Subcutaneous abdominal adipose tissue (tissue), 5 donors: ENCODE data around the gene JPT1.
"Not testable (repeated sequence)": the region's sequence is repeated elsewhere in the genome, so short reads cannot be mapped to it uniquely, and the experiment has no call there.

ENCODE experiments used
- H3K27ac ChIP-seq: one replicate; pipeline ENCODE4 v1.7.0; 2013; ENCODE audit warnings: low read depth, mild to moderate bottlenecking, inconsistent platforms, low read length, moderate library complexity
- H3K27me3 ChIP-seq, 5 donors: one replicate each; pipeline ENCODE4 v1.7.0; 2013; ENCODE audit warnings: low read length in 5 of 5, inconsistent platforms in 1 of 5; ENCODE audit not compliant: control insufficient read depth in 5 of 5, insufficient read depth in 4 of 5
- H3K36me3 ChIP-seq, 5 donors: one replicate each; pipeline ENCODE4 v1.7.0; 2013; ENCODE audit warnings: low read length in 5 of 5; ENCODE audit not compliant: control insufficient read depth in 5 of 5, insufficient read depth in 5 of 5
- H3K4me1 ChIP-seq, 5 donors: one replicate each; pipeline ENCODE4 v1.7.0; 2013; ENCODE audit warnings: low read length in 5 of 5, mild to moderate bottlenecking in 3 of 5, moderate library complexity in 1 of 5; ENCODE audit not compliant: control insufficient read depth in 5 of 5, insufficient read depth in 5 of 5
- H3K4me3 ChIP-seq, 5 donors: one replicate each; pipeline ENCODE4 v1.7.0; 2013; ENCODE audit warnings: low read length in 5 of 5, low read depth in 1 of 5
- H3K9ac ChIP-seq, 5 donors: one replicate each; pipeline ENCODE4 v1.7.0; 2013; ENCODE audit warnings: low read length in 5 of 5, mild to moderate bottlenecking in 4 of 5, moderate library complexity in 3 of 5
- H3K9me3 ChIP-seq, 5 donors: one replicate each; pipeline ENCODE4 v1.7.0; 2013; ENCODE audit warnings: low read length in 5 of 5; ENCODE audit not compliant: control insufficient read depth in 5 of 5
- donor health status: healthy.
- donor health status: healthy.
- donor health status: healthy.
- donor health status: healthy.
- donor health status: healthy.

Gene JPT1

DNA sequence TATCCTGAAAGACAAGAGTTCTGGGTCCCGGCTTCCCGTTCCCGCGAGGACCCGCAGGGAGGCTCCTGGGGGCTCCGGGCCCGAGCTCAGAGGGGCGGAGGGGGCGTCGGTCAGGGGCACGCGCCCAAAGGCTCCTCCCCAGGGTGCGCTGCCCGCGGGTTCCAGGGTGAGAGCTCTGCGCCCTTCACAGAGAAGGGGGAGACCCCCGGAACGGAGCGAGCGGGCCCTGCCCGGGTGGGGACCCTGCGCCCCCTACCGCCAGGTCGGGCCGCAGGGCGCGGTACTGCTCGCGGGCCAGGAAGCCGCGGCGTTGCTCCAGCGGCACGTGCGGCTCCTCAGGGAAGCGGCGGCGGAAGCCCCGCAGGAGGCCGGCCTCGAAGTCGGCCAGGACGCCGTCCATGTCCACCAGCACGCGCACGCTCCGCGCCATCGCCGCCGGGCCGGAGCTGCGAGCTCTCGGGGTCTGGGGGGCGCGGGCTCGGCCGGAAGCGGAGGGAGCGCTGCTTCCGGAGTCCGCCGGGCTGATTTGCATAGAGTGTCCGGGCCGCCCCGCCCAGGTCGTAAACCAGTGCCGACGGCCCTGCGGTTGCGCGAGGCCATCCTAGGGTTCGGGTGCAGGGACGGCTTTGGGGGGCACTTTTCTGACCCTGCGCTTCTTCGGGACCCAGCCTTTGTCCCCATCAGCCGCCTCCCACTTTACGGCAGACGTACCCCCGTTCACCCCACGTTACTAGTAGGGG, 22.9 kb downstream of the JPT1 start, which contains the start of gene NT5C:
Gene NT5C, minus strand, starts transcription at position 465 of the 740 bp plus-strand sequence. Its CDS starts 35 bp downstream, at position 430.
- H3K27me3 ChIP-seq, result no peaks in the 10 kb centered on the region
- H3K4me1 ChIP-seq, result peaks cover 0 to 21% (median 18%) of the 10 kb centered on the region in 5 donors
- peak within 1 kb of the TSS; percentile 64 to 89 (median 81) for H3K4me3 ChIP-seq
- H3K9me3 ChIP-seq, result no peaks in the 10 kb centered on the region
- H3K27ac ChIP-seq, result peak within 1 kb of the TSS; percentile 62
- peak within 1 kb of the TSS in 4 of 5 donors; percentile 69 to 84 (median 76) for H3K9ac ChIP-seq
- H3K36me3 ChIP-seq, result peaks cover 0 to 25% (median 12%) of the 10 kb centered on the region in 5 donors

DNA sequence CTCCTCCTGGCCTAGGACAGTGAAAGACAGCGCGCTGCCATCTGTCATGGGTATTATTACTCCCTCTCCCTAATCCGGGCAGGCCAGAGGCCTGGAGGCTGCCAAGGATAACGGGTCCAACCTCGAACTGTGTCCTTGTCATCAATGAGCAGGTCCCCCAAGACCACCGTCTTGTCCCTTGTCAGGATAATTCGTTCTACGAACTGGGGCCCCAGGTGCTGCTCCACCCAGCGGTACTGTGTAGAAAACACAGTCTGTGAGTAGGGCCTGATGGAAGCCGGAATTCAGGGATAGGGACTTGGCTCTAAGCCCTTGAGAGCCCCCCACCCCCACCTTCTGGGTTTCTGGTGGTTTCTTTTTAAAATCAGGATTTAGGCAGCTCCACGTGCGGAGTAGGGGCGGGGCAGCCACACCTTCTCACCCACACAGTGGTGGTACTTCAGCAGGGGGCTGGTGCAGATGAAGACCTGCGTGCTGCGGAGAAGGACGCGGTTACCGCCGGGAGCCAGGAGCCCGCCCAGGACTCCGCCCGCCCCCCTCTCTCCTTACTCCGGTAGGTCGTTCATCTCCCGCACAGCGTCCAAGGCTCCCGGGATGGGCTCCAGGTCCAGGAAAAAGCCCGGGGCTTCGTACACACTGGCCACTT, 23.6 kb downstream of the JPT1 start:
- H3K36me3 ChIP-seq, result peaks cover 0 to 23% (median 12%) of the 10 kb centered on the region in 5 donors
- H3K9ac ChIP-seq, result peak overlapping the region in 4 of 5 donors; percentile 69 to 82 (median 76)
- H3K4me3 ChIP-seq, result peak overlapping the region; percentile 55 to 89 (median 67)
- no peaks in the 10 kb centered on the region for H3K27me3 ChIP-seq
- peak overlapping the region; percentile 62 for H3K27ac ChIP-seq
- H3K9me3 ChIP-seq, result no peaks in the 10 kb centered on the region
- H3K4me1 ChIP-seq, result peaks cover 0 to 26% (median 18%) of the 10 kb centered on the region in 5 donors

- Histone ChIP-seq H3K4me1 (peaks cover 0 to 27% (median 18%) of the 10 kb centered on the region in 5 donors), H3K27me3 (no peaks in the 10 kb centered on the region), H3K36me3 (peaks cover 0 to 24% (median 12%) of the 10 kb centered on the region in 5 donors), H3K9me3 (no peaks in the 10 kb centered on the region), H3K4me3 (peak overlapping the region in 3 of 5 donors; percentile 55 to 81 (median 64)), H3K9ac (peak overlapping the region in 2 of 5 donors; percentile 76 to 82), H3K27ac (no peak overlapping the region)
These were observed 24.2 kb downstream of the JPT1 start for GRCh38 chr17:75130059-75130631.

- Histone ChIP-seq H3K27ac (no peak overlapping the region), H3K36me3 (peaks cover 0 to 24% (median 12%) of the 10 kb centered on the region in 5 donors), H3K4me3 (no peak overlapping the region), H3K27me3 (no peaks in the 10 kb centered on the region), H3K9me3 (no peaks in the 10 kb centered on the region), H3K4me1 (peaks cover 0 to 27% (median 18%) of the 10 kb centered on the region in 5 donors), H3K9ac (no peak overlapping the region)
These were observed 24.7 kb downstream of the JPT1 start for GRCh38 chr17:75129576-75129975.

GRCh38 chr17:75128694-75129505, 25.4 kb downstream of the JPT1 start:
- H3K9ac ChIP-seq, result no peak overlapping the region
- no peak overlapping the region for H3K4me3 ChIP-seq
- H3K9me3 ChIP-seq, result no peaks in the 10 kb centered on the region
- H3K4me1 ChIP-seq, result peaks cover 0 to 32% (median 18%) of the 10 kb centered on the region in 5 donors
- H3K36me3 ChIP-seq, result peaks cover 0 to 24% (median 12%) of the 10 kb centered on the region in 5 donors
- H3K27ac ChIP-seq, result no peak overlapping the region
- H3K27me3 ChIP-seq, result no peaks in the 10 kb centered on the region

- H3K27ac ChIP-seq, H3K9ac ChIP-seq, H3K27me3 ChIP-seq, H3K9me3 ChIP-seq, H3K4me3 ChIP-seq: not testable (repeated sequence)
- H3K36me3 ChIP-seq, result peaks cover 0 to 24% (median 12%) of the 10 kb centered on the region in 5 donors
- peaks cover 0 to 32% (median 18%) of the 10 kb centered on the region in 5 donors for H3K4me1 ChIP-seq
These were observed 26.4 kb downstream of the JPT1 start for GRCh38 chr17:75127936-75128335.

GRCh38 chr17:75126954-75127353, 27.4 kb downstream of the JPT1 start:
- no peak overlapping the region for H3K9ac ChIP-seq
- H3K4me3 ChIP-seq, result no peak overlapping the region
- H3K27me3 ChIP-seq, result no peaks in the 10 kb centered on the region
- H3K4me1 ChIP-seq, result peaks cover 0 to 27% (median 13%) of the 10 kb centered on the region in 5 donors
- no peak overlapping the region for H3K27ac ChIP-seq
- no peaks in the 10 kb centered on the region for H3K9me3 ChIP-seq
- H3K36me3 ChIP-seq, result peaks cover 0 to 24% (median 12%) of the 10 kb centered on the region in 5 donors

DNA sequence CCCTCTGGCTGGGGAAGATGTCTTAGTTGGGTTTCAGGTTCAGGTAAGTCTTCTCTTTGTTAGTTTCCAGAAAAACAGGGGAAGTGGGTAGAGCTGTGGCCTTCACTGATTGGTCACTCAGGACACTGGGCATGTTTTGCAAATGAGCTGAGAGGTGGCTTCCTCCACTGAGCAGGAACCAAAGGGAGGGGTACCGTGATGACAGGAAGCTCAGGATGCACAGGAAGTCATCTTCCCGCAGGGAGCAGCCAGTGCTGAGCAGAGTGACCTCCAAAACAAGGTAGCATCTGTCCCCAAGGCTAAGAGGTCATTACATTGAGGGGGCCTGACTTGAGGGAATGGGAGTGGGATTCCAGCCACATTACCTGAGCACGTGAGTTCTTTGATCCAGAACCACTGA, 28.3 kb downstream of the JPT1 start:
- Histone ChIP-seq H3K27ac (no peak overlapping the region), H3K36me3 (peaks cover 0 to 28% (median 13%) of the 10 kb centered on the region in 5 donors), H3K4me3 (no peak overlapping the region), H3K4me1 (peaks cover 0 to 21% (median 9%) of the 10 kb centered on the region in 5 donors), H3K9ac (peak overlapping the region in 1 of 5 donors; percentile 16), H3K9me3 (no peaks in the 10 kb centered on the region), H3K27me3 (no peaks in the 10 kb centered on the region)

- H3K27me3 ChIP-seq, result no peaks in the 10 kb centered on the region
- peaks cover 0 to 11% (median 0%) of the 10 kb centered on the region in 5 donors for H3K4me1 ChIP-seq
- peaks cover 0 to 28% (median 14%) of the 10 kb centered on the region in 5 donors for H3K36me3 ChIP-seq
- no peak overlapping the region for H3K27ac ChIP-seq
- no peak overlapping the region for H3K4me3 ChIP-seq
- no peaks in the 10 kb centered on the region for H3K9me3 ChIP-seq
- peak overlapping the region in 1 of 5 donors; percentile 4 for H3K9ac ChIP-seq
These were observed 29.5 kb downstream of the JPT1 start for GRCh38 chr17:75124819-75125162.
